Thoracic aorta (tissue), 2 donors: ENCODE results near the gene CABLES1. TPM values are rescaled to one million over a fixed set of nuclear protein-coding genes. Genes with fewer than 3 reads are reported as not detected.

Experiments used
- ATAC-seq: fragments of 150-250 bp; one replicate; pipeline ENCODE4 v1.8.0; 2017; ENCODE audit warnings: low read depth; ENCODE audit not compliant: insufficient number of reproducible peaks, low FRiP score
- DNase-seq: peaks from one replicate; pipeline ENCODE4 v3.0.0-alpha.2; 2020; ENCODE audit warnings: low spot score
- H3K27ac ChIP-seq, 2 donors: fragments of 200-600 bp; sonication (generic); 1 replicate in 1 of 2; 2 replicates in 1 of 2; pipeline ENCODE4 v1.5.1; 2016; ENCODE audit warnings: mild to moderate bottlenecking in 2 of 2, moderate library complexity in 2 of 2
- H3K27me3 ChIP-seq: fragments of 200-600 bp; sonication (generic); replicated peaks from 2 replicates; pipeline ENCODE4 v1.6.0; 2016; ENCODE audit warnings: mild to moderate bottlenecking; ENCODE audit not compliant: insufficient read depth
- H3K36me3 ChIP-seq: fragments of 200-600 bp; sonication (generic); one replicate; pipeline ENCODE4 v1.5.1; 2016
- H3K4me1 ChIP-seq, 2 donors: fragments of 200-600 bp; sonication (generic); 1 replicate in 1 of 2; 2 replicates in 1 of 2; pipeline versions ENCODE4 v1.5.1 to v1.6.0; 2016; ENCODE audit warnings: low read depth in 2 of 2, mild to moderate bottlenecking in 1 of 2; ENCODE audit not compliant: control insufficient read depth in 1 of 2
- H3K4me3 ChIP-seq: fragments of 200-600 bp; sonication (generic); 2 replicates; pipeline ENCODE4 v1.5.1; 2016; ENCODE audit warnings: mild to moderate bottlenecking
- H3K9me3 ChIP-seq: fragments of 200-600 bp; sonication (generic); 2 replicates; pipeline ENCODE4 v1.5.1; 2016
- total RNA-seq, 2 donors: library from RNA; depleted of rRNA; stranded (reverse); fragments of >200 nt; gene quantifications; one replicate each; pipeline versions ENCODE4 v1.1.0 to v1.2.3, GENCODE V29; 2016
- TF ChIP-seq, protein P1 (sequence below): fragments of 200-600 bp; sonication (generic); IDR thresholded peaks from one replicate; pipeline ENCODE4 v1.5.1; 2019; ENCODE audit warnings: antibody characterized with exemption

The CABLES1 gene
- total RNA-seq, 2 donors from 2014 or later: 25.7 to 28.7 TPM

DNA sequence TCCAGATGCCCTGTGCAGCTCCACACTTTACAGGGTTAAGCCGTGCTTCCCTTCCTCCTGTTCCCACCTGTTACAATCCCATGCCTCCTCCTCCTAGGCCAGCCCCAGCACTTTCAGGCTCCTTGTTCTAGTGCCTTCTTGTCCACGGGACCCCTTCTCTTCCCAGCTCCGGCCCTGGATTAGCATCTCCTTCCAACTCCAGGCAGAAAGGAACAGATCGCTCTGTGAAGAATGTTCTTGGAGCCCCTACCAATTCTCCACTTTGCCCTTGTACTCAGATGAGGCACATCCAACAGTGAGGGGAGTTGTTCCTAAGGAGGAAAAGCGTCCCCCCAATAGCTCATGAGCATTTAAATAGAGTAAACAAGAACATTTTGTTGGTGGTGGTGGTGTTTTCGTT lies 72.7 kb downstream of the CABLES1 start:
- no peak for ATAC-seq
- Histone ChIP-seq H3K36me3 (no peaks in the 10 kb centered on the region), H3K4me3 (no peak overlapping the region), H3K27ac (no peak overlapping the region), H3K4me1 (peaks cover 0 to 28% of the 10 kb centered on the region in 2 donors), H3K27me3 (no peaks in the 10 kb centered on the region), H3K9me3 (no peaks in the 10 kb centered on the region)
- DNase-seq: no peak
- TF ChIP-seq, protein P1, sequence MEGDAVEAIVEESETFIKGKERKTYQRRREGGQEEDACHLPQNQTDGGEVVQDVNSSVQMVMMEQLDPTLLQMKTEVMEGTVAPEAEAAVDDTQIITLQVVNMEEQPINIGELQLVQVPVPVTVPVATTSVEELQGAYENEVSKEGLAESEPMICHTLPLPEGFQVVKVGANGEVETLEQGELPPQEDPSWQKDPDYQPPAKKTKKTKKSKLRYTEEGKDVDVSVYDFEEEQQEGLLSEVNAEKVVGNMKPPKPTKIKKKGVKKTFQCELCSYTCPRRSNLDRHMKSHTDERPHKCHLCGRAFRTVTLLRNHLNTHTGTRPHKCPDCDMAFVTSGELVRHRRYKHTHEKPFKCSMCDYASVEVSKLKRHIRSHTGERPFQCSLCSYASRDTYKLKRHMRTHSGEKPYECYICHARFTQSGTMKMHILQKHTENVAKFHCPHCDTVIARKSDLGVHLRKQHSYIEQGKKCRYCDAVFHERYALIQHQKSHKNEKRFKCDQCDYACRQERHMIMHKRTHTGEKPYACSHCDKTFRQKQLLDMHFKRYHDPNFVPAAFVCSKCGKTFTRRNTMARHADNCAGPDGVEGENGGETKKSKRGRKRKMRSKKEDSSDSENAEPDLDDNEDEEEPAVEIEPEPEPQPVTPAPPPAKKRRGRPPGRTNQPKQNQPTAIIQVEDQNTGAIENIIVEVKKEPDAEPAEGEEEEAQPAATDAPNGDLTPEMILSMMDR: no peak

DNA sequence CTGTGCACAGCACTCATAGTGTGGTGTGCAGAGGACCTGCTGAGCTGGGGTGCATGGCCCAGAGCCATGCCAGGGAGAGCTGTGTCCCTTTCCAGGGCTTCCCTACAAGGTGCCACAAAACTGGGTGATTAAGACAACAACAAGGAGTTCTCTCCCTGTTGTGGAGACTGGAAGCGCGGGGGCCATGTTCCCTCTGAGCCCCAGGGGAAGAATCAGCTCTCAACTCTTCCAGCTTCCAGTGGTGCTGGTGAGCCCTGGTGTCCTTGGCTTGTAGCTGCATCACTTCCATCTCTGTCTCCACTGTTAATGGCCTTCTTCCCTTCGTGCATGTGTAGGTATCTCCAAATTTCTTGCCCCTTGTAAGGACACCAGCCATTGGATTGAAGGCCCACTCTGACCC lies 73.3 kb downstream of the CABLES1 start:
- no peak for ATAC-seq
- TF ChIP-seq, protein P1: no peak

DNA sequence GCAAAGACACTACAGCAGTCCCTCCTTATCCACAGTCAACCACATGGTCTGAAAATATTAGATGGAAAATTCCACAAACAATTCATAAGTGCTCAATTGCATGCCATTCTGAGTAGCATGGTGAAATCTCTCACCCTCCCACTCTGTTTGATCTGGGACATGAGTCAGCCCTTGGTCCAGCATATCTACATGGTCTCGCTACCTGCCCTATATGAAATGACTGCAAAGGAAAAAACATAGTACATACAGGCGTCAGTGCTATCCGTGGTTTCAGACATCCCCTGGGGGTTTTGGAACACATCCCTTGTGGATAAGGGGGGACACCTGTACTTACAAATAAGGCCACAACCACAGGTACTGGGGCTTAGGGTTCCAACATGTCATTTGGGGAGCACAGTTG lies 73.7 kb downstream of the CABLES1 start:
- Histone ChIP-seq H3K4me1 (peaks cover 0 to 24% of the 10 kb centered on the region in 2 donors), H3K27me3 (no peaks in the 10 kb centered on the region), H3K9me3 (no peaks in the 10 kb centered on the region), H3K36me3 (no peaks in the 10 kb centered on the region), H3K4me3 (no peak overlapping the region), H3K27ac (no peak overlapping the region)
- TF ChIP-seq, protein P1: no peak
- DNase-seq (no peak), ATAC-seq (no peak)

More for the DNA sequence above, 73.3 kb downstream of the CABLES1 start:
- Histone ChIP-seq H3K9me3 (no peaks in the 10 kb centered on the region), H3K4me3 (no peak overlapping the region), H3K36me3 (no peaks in the 10 kb centered on the region), H3K4me1 (peaks cover 0 to 28% of the 10 kb centered on the region in 2 donors), H3K27me3 (no peaks in the 10 kb centered on the region), H3K27ac (no peak overlapping the region)
- no peak for DNase-seq

DNA sequence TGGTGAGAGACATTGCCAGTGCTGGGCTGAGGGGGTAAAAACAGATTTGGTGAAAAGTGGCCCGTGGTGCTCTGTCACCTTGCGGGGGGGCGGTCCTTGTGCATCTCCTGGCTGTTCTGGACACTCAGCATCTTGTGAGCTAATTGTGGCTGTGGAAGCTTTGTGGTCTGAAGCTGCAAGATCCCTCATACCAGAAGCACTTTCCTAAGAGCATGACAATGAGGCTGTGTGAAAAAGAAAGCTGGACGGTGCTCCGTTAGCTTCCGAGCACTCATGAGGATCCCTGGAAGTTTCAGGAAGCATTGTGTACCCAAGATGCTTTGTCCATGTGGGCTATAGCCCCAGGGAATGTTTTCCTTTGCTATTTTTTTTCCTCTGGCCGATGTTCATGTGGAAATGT lies 74.5 kb downstream of the CABLES1 start:
- Histone ChIP-seq H3K9me3 (no peaks in the 10 kb centered on the region), H3K27ac (no peak overlapping the region), H3K27me3 (no peaks in the 10 kb centered on the region), H3K36me3 (no peaks in the 10 kb centered on the region), H3K4me3 (no peak overlapping the region), H3K4me1 (peaks cover 0 to 17% of the 10 kb centered on the region in 2 donors)
- ATAC-seq (no peak), DNase-seq (no peak)
- TF ChIP-seq, protein P1: no peak

DNA sequence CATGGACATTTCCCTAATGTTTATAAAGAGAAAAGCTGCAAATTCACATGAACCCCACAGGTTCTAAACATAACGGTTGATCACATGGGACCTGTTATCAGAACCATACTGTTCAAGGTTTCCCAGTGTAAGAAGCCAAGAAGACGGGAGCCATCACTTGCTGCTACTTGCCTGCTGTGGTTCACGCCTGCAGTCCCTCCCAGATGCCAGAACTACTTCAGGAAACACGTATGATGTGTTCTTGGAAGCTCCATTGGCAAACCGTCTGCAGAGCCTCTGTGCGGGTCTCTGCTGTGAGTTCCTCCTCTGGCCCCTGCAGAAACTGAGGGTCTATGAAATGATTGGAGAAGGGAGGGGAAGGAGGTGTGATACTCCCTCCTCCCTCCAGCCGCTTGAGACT lies 75.2 kb downstream of the CABLES1 start:
- Histone ChIP-seq H3K9me3 (no peaks in the 10 kb centered on the region), H3K27ac (no peak overlapping the region), H3K36me3 (no peaks in the 10 kb centered on the region), H3K27me3 (no peaks in the 10 kb centered on the region), H3K4me3 (no peak overlapping the region), H3K4me1 (peaks cover 0 to 20% of the 10 kb centered on the region in 2 donors)
- TF ChIP-seq, protein P1: no peak
- DNase-seq (no peak), ATAC-seq (no peak)
